NCI-H446 (cell line): Measurements from ENCODE around the gene ATP2A3.

Experiments used
- DNase-seq, 2 experiments: peaks; one replicate each; lab custom pipeline; 2025; lab: John Stamatoyannopoulos, UW

The ATP2A3 gene

DNA sequence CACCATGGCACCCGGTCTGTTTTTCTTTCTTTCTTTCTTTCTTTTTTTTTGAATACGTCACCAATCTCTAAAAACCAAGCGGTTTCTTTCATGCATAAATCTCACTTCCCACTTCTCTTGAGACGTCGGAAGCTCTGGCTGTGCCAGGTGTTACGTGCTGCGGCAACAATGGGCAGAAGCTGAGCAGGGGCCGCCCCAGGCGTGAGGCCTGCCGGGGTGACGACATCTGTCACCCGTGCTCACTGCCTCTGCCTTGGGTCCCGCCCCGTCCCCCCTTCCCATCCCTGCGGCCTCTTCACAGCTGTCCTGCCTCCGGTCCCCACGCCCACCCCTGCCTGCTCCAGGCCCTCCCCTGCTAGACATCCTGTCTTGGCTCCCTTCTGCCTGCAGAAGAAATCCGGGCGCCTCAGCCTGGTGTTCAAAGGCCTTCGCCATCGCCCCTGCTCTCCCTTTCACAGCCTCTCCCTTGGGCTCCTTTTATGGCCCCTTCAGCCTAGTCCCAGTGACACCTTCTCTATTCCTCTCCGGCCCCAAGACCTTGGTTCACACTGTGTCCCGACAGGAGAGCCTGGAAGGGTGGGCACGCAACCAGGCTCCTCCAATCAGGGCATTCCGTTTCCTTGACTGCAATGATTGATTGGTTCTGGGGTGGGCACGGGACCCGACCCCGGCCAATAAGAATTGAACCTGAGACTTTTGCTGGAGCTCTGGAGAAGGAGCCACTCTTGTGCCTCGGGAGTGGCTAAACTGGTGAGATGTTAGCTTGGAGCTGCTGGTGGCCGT lies 52.8 kb downstream of the ATP2A3 start:
- no peak for DNase-seq

GRCh38 chr17:3910420-3911270 lies 53.6 kb downstream of the ATP2A3 start:
- DNase-seq: no peak

GRCh38 chr17:3909257-3909656 lies 55.0 kb downstream of the ATP2A3 start:
- DNase-seq: no peak

DNA sequence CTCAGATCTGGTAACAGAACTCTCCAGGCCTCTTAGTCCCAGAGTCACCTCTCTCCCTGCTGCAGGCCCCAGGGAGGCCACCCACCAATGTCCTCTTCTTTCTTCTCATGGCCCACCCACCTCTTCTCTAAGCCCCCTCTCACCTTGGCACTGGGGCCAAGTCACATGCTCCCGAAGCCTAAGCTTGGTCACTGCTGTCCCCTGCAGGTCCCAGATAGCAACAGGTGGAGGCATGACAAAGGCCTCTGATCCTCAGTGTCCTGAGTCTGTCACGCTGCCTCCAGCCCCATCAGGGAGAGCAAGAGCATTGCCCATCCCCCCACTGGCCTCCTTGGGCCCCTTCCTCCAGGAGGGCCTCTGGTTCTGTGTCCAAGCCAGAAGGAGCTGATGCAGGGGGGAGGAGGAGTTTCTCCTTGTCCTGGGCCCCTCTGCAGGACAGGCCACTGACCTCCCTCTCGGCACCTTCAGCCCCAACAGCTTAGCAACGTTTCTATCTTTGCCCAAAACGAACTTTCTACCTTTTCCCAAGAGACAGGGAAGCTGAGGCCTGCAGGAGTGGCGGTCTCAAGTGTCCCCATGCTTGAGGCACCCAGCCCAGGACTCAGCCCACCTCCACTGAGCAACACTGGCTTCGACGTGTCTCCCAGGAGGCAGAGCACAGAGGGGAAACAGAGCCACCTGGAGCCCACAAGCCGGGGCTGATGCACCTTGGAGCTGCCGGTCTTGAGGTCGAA lies 56.6 kb downstream of the ATP2A3 start:
- DNase-seq: no peak

GRCh38 chr17:3906881-3907280 lies 57.4 kb downstream of the ATP2A3 start:
- no peak for DNase-seq

DNA sequence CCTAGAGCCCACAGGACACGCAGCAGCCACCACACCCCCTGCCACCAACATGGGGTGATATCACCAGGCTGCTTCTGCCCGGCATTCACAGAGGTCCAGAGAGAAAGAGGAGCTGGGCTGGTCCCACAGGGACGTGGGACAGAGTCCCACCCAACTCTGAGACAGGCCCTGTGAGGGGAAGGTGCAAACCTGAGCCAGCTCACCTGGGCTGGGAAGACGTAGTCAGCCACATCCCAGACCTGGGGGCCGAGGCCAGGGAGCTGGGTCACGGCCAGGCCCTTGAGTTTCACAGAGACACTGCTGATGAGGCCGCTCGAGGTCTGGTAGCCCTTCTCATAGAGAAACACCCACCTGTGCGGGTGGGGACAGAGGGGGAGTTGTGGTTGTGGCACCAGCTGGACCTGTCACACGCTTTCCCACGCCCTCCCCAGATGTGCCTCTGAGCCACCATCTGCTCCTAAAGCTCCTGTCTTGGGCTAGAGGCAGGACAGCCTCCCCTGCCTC lies 59.2 kb downstream of the ATP2A3 start:
- no peak for DNase-seq

- DNase-seq: no peak
These were observed 59.7 kb downstream of the ATP2A3 start for GRCh38 chr17:3904501-3904900.

GRCh38 chr17:3903881-3904290 lies 60.4 kb downstream of the ATP2A3 start:
- no peak for DNase-seq

DNA sequence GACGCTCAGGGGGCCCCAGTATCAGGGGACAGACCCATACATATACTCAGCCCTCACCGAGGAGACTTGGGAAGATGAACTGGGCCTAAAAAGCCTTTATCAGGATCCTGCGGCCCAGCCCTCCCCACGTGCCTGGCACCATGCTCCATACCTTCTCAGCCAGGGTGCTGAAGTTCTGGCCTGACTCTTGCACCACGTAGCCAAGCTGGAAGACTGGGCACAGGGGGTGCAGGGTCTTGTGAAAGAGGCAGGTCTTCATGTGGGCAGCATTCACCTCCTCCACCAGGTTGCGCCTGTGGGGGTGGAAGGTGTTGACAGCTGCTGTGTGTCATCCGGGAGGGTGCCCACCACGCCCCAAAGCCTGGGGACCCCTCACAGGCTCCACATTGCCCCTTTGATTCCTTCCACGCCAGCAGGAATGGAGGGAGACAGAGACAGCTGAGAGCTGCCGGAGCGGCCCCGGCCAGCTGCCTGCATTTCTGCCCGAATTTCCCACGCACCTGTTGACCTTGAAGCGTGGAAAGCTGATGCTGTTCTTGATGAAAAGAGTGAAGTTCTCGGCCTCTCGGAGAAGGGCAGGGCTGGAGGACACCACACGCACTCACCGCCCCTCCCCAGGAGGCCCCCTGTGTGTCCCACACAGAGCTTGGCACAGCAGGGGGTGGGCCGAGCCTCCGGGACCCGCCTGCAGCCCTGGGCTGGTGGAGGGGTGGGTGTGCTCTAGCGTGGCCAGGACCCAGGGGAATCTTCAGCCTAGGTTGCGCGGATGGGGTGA lies 61.0 kb downstream of the ATP2A3 start:
- no peak for DNase-seq

- no peak for DNase-seq
These were observed 63.6 kb downstream of the ATP2A3 start for GRCh38 chr17:3900646-3901045.

DNA sequence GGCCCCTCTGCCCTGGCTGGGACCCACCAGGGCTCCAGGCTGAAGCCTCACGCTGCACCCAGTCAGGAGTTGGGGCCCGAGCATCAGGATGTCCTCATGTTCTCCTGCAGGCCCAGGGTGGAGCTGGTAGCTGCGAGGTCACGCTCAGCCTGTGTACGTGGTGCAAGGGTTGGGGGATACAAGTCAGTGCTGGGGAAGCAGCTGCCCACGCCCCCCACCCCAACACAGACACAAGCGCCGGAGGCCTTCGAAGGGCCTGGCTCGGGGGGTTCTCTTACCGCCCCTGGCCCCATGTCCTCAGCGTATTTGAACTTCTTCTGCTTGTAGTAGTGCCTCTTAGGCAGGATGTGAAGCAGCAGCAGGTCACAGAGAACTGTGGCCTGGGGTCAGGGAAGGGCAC lies 66.5 kb downstream of the ATP2A3 start:
- no peak for DNase-seq

DNA sequence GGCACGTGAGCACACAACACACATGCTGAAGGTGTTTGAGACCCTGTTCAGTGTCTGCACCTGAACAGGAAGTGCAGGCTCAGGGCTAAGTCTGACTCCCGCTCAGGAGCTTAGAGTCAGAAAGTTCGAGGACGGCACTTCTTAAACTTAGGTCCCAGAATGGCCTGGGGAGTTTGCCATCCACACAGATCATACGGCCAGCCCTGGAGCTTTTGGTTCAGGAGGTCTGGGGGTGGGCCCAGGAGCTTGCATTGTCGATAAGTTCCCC lies 67.3 kb downstream of the ATP2A3 start:
- no peak for DNase-seq

GRCh38 chr17:3896108-3896967 lies 67.9 kb downstream of the ATP2A3 start:
- DNase-seq: peak; percentile 50 to 81

- no peak for DNase-seq
These were observed 68.9 kb downstream of the ATP2A3 start for GRCh38 chr17:3895354-3895753.

DNA sequence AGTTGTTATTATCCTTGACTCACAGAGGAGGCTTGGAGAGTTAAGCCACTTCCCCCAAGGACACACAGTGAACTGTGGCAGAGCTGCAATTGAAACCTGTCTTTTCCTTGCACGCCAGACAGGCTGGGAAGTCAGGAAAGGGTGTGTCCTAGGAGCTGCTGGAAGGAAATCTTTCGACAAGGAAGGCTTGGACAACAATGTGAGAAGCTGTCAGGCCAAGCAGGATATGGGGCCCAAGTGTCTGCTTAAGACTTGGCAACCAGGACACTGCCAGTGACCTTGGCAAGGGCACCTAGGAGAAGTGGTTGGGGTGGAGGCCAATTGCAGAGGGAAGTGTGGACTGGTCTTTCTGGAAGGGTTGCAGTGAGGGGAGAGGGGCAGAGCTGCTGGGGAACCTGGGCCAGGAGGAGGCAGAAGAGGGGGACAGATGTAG lies 69.3 kb downstream of the ATP2A3 start:
- DNase-seq: peak in 1 of 2 experiments; percentile 34

- DNase-seq: no peak
These were observed 70.0 kb downstream of the ATP2A3 start for GRCh38 chr17:3894188-3894587.

DNA sequence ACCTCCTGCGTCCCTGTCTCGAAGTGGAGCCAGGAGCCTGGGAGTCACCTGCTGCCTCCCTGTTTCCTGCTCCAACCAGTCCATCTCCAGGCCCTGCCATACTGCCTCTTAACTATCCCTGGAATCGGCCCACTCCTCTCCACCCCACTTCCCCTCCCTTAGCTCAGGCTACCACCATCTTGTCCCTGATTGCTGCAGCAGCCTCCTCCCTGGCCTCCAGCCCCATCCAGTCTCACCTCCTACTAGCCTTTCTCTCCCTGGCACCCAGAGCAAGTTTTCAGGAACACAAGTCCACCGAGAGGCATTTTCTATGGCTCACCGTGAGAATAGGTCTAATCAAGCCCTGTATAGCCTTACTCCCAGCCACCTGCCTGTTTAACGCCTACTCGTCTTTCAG lies 70.5 kb downstream of the ATP2A3 start:
- DNase-seq: no peak

DNA sequence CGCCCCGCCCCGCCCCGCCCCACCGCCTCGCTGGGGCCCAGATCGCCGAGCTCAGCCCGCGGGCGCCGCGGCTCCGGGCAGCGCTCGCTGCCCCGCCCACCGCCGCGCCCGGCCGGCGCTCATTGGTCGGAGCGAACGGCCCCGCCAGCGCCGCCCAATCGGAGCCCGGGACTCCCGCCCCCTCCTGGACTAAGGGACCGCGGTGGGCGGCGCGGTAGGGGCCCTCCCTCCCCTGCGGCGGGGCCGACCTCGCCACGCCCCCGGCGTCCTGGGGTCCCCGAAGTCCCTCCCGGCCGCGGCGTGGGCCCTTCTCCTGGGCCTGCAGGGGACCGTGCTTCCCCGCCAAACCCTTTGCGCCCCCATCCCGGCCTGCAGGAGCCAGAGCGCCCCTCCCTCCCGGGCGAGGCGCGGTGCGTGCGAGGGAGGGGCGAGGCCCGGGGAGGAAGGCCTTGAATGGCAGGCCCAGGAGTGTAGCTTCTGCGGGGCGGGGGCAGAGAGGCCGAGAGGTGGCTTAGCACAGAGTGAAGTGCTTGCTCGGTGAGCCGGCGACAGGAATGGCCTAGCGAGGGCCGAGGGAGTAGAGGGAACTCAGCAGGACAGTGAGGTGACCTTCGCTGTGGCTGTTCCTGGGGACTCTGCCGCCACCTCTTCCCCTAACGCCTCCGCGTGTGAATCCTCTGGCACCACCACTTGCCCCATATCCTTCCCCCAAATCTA lies 71.1 kb downstream of the ATP2A3 start, which contains the start of gene CAMKK1:
TSS of gene CAMKK1 (minus strand) at position 51 of the 717 bp plus-strand sequence. CDS start 7,366 bp downstream, outside the sequence.
- DNase-seq: peak; percentile 35 to 91

GRCh38 chr17:3892095-3892998 lies 71.9 kb downstream of the ATP2A3 start:
- DNase-seq: peak in 1 of 2 experiments; percentile 19
